ENCODE data around the gene ERG28.
"Not testable (repeated sequence)": the region's sequence is repeated elsewhere in the genome, so short reads cannot be mapped to it uniquely, and the experiment has no call there.

ERG28 gene, protein sequence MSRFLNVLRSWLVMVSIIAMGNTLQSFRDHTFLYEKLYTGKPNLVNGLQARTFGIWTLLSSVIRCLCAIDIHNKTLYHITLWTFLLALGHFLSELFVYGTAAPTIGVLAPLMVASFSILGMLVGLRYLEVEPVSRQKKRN

DNA sequence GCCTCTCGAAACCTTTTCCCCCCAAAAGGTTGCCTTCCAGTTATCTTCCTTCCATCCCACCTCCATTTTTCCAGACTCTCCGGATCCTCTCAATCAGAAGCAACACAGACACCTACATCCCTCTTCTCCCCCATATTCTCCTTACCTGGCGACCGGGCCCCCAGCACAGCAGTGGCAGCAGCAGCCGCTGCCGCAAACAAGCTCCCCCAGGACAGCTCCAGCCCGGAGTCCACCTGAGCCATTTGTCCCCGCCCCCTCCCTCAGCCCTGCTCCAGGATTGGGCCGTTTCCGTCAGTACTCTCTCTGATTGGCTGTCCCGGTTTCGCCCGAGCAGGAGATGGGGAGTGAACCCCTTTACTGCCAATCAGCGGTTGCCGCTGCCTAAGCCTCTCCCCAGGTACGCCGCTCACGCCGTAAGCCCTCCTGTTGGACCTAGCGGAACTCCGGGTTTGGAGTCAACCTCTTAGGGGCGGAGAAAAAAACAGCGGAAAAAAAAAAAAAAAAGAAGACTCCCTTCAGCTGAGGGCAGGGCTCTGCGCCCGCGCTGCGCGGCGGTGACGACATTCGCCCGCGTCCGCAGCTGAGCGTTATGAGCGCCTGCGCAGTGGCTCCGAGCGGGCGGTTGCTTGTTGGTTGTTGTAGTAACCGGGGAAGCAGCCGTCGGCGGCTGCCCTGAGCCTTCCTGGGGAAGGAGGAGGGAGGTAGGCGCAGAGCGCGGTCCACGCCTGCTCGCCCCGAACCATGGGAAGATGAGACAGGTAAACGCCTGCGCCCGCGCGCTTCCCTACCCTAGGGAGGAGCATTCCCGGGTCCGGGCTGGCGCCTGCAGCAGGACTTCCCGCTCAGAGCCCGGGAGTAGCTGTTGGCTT lies at the start of gene ERG28, which contains the start of gene TTLL5:
Gene ERG28 (minus strand): TSS at position 247 of the 869 bp plus-strand sequence. CDS start 3,374 bp downstream, outside the sequence.
Gene TTLL5 (plus strand): TSS at position 617 of the 869 bp plus-strand sequence. CDS start 1,904 bp downstream, outside the sequence.
- DNase-seq: peak; percentile 99

DNA sequence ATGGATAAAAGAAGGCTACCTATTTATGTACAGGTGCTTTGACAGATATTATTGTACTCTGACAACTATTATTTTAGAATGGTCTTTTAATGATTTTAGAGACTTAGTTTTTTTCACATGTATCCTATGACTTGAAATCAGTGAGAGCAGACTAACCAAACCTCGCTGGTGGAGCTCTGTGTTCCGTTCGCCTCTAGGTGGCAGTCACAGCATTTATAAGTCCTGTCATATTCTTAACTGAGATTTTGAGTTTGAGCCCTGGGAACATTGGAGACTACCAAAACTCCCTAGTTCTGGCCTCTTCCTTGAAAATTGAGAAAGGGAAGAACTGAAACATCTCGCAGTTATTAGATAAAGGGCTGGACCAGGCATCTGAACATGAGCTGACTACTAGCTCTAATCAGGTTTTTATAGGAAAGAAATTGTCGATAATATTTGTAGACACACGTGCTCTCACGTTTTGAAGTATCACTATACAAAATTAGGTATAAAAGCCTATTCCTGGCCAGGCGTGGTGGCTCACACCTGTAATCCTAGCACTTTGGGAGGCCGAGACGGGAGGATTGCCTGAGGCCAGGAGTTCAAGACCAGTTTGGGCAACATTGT lies 48.6 kb upstream of the ERG28 start:
- peak; percentile 72 for DNase-seq

DNA sequence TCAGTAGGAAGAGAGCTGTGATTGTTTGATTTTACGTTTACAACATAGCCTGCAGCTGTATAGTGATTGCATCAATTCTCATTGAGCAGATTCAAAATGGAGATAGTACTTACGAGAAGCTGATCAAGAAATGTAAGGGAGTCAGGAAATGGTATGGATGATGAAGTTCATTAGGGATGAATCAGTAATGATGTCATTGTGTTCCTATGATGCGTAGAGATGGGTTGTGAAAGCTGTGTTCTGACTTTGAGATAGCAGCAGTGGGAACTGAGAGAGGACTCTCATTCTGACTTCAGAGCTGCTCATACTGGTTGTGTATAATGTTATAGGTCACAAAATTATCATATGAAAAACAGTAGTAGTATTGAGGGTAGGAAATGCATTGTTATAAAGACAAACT lies 44.3 kb upstream of the ERG28 start:
- no peak for DNase-seq

DNA sequence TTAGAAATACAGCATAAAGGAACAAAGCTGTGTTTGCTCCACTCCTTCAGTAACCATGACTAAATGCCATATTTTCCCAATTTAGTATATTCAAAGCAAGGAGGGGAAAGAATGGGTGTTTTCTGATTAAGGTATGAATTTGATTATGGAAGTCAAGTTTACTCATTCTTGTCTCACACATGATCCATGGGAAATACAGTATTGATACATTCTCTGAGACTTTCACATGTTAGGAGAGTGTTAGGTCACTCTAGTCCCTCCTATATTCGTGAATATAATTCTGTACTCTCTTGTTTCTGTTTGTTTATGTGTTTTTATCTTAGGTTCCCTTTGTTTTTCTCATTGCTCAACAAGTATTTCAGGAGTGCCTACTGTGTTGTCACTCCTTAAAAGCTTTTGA lies 42.8 kb upstream of the ERG28 start:
- no peak for DNase-seq

DNA sequence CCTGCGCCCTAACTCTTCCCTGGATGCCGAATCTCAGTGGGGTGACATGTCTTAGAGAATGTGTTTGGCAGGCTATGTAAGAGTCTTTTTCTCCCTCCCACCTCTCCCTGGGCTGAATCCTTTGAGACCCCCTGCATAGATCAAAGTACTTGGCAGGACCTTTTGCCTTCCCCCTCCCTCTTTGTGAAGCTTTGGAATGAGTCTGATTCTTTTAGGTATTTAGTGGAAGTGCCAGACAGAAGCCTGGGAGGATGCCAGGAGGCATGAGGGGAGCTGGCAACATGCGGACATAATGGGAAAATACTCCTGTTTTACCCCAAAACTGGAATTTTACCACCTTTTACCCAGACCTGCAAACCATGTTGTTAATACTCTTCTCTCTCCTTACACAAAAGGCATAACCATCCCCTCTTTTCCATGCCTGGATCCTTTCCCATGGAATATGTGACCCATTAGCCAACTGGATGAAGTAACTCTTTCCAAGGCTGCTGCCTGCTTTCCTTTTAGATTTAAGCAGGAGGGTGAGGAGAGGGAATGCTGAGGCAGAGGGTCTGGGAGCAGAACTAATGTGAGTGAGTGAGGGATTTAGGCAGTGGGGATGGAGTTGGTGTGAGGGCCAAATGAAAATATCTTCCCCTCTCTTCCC lies 42.1 kb upstream of the ERG28 start:
- DNase-seq: peak; percentile 79

DNA sequence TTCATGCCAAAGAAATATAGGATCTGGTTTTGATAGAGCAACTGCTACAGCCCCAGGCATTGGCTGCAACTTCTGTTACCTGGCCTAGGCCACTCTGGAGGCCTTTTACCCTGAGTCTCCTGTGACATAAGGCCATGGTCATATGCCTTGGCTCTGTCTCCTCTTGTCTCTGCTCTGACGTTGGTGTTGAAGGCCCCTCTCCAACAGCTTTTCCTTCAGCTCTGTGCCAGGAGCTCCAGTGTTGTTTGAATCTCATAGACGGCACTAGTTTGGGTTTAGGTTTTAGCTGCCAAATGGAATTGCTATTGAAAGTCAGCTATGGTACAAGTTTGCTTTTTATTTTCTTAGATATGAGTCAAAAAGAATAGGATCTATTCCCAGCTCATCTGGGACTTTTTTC lies 41.4 kb upstream of the ERG28 start:
- DNase-seq: no peak

DNA sequence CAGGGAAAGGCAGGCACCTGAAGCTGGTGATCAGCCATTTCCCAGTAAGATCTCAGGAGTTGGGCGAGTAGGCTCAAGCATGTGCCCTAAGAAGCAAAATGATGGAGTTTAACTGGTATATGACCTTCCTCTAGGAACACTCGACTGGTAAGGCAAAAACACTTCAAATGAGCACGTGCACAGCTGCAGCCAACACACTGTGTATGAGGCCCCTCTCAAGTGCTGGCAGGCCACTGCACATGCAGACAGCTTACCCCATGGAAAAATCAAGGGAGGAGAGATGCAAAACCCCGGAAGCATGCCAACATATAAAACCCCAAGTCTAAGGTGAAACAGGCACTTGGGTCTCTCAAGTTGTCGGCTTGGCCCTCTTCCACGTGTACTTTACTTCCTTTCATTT lies 39.6 kb upstream of the ERG28 start:
- DNase-seq: no peak

DNA sequence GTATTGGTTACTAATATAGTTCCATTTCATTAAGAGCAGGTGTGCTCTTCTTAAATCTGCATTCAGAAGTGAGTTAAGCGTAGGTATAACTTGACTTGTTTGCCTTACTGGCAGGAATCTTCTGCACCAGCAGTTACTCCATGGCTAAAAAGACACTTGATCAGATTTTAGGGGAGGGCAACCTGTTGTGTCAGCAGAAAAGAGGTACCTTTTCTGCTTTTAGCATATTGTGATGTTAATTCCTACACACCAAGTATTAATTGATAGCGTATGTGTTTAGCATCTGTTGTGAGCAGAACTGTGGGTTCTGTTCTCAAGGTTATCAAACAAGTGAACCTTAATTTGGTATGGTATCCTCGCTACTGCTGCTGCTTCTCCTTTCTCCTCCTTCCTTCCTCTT lies 38.7 kb upstream of the ERG28 start:
- no peak for DNase-seq

DNA sequence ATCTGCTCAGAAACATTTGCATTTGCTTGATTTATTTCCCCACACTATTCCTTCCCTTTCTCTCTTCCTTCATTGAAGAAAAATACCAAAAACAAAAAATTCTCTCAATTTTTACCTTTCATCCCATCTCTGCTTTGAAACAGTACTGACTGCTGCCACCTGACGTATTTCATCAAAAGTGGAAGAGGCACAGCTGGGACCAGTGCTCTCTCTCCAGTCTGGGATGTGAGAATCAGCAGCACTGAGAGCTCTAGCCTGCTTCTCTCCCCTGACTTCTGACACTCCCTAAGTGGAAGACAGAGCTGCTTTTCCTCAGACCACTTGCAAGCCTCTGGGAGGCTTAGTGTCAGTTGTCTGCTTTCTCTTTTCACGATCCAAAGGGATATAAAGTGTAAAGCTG lies 37.2 kb upstream of the ERG28 start:
- DNase-seq: no peak

DNA sequence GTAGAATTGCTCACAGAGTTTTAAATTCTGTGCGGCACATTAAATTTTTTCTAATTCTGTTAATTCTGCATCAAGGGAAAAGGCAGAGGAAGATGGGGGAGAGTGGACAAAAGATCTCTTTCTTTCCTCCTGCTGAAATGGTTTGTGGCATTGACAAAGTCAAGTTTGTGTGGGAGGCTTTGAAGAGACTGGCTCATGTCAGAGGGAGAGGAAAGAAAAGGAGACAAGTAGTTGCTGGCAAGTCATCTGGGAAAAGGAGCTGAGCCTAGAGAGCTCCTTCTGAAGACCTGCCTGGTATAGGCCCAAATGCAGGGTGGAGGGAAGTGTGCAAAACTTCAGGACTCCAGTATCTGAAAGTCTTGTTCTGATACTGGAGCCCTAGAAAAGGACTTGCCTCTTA lies 36.7 kb upstream of the ERG28 start:
- DNase-seq: no peak

DNA sequence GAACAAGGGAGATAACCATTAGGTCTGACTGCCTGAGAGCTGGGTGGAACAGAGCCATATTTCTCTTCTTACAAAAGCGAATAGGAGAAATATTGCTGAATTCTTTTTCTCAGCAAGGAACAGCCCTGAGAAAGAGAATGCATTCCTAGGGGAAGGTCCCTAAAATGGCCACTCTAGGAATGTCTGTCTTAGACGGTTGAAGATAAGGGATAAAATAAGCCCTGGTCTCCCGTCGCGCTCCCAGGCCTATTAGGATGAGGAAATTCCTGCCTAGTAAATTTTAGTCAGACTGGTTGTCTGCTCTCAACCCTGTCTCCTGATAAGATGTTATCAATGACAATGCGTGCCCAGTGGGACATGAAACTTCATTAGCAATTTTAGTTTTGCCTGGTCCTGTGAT lies 34.3 kb upstream of the ERG28 start:
- not testable (repeated sequence) for DNase-seq

DNA sequence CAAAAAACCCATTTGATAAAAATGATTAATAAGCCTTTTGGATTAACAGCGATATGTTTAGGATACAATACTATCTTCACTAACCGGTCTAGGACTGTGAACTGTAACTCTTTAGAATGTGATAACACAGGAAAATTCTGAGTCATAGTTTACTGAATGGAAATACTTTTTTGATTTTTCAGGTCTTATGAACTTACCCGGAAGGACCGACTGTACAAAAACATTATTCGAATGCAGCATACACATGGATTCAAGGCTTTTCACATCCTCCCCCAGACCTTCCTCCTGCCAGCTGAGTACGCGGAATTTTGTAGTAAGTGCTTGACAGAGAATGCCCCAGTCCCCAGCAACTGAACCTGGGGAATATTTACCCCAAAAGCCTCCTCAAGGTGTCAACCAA lies 29.3 kb upstream of the ERG28 start:
- DNase-seq: no peak

DNA sequence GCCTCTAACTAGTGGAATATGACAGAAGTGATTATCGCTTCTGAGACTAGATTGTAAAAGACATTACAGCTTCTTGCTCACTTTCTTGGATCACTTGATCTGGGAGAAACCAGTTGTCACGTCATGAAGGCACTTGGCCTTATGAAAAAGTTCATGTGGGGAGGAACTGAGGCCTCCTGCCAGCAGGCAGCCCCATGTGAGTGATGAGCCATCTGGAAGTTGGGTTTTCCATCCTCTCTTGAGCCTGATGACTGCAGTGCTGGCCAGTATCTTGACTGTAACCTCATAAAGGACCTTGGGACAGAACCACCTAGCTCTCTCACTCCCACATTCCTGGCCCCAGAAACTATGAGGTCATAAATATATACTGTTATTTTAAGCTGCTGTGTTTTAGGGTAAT lies 28.3 kb upstream of the ERG28 start:
- DNase-seq: peak; percentile 30

DNA sequence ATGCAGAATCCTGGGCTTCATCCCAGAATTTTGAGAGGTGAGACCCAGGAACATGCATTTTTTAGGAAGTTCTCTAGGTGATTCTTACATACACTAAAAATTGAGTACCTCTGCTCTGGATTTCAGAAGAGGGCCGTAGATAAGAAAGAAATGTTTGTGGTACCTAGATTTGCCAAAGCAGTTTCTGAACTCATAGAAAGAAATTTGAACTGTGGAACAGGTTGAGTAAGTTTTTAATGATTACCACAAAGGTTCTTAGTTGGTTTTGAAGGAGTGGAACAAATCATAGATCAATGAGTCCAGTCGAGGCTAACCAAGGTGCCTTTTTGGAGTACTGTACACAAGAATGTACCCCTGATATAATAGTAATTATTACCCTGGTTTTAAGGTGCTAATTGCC lies 25.2 kb upstream of the ERG28 start:
- no peak for DNase-seq

DNA sequence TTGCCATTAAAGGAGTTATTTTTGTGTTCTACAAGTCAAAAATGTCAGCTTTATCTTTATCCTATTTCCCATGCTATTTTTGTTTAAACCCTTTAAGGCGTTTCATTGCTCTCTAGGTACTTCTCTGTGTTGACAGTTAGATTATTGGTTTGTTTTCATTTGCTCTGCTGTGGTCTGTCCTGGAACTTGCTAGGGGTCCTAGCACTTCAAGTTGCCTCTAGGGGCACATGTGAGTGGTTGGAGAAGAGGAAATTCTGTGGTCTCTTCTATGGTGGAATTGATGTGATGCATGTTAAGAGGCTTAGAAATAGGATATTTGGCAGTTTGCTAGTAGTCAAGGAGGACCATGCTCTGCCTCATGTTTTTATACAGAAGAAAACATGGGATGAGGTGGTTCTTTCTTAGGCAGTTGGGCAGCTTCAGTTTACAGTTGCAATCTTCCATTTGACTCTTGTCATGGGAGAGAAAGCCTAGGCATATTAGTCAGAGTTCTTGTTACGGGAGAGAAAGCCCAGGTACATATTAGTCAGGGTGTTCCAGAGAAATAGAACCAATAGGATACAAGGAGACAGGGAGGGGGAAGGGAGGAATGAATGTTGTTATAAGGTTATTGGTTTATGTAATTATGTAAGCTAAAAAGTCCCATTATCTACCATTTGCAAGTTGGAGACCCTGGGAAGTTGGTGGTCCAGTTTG lies 14.7 kb upstream of the ERG28 start:
- peak; percentile 7 for DNase-seq

DNA sequence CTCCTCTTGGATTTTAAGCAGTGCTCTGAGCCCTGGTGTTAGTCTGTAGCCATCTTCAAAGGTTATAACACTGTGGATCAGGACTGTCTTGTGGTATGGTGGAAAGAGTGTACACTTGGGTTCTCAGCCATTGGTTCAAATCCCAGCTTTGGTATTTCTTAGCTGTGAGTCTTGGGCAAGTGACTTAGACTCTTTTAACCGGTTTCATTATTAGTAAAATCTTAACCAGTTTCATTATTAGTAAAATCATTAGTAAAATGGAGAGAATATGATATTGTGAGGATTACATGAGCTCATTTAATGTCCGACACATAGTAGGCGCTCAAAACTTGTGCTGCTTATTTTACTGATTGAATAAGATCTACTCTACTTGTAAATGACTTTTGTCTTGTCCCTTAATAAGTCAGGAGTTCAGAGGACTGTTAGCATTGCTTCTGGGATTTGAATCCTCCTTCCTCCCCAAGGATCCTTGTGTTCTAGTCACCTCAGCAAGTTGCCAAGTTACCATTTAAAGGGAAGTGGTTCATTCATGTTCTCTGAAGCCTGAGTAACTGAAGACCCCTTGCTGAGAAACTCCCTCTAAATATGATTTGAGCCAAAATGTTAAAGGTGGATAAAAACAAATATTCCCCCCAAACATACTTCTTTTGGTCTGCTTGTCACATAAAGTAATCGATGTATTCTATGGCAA lies 12.8 kb upstream of the ERG28 start:
- DNase-seq: no peak

DNA sequence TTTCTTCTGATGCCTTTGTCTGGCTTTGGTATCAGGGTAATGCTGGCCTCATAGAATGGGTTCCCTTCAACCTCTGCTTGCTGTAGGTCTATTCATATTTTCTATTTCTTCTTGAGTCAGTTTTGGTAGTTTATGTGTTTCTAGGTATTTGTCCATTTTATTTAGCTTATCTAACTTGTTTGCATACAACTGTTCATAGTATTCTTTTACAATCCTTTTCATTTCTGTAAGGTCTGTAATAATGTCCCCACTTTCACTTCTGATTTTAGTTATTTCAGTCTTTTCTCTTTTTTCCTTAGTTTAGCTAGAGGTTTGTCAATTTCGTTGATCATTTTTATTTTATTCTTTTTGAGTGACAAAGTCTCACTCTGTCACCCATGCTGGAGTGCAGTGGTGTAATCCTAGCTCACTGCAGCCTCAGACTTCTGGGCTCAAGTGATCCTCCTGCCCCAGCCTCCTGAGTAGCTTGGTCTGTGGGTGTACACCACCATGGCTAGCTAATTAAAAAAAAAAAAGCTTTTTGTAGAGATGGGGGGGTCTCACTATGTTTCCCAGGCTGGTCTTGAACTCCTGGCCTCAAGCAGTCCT lies 12.0 kb upstream of the ERG28 start:
- no peak for DNase-seq

DNA sequence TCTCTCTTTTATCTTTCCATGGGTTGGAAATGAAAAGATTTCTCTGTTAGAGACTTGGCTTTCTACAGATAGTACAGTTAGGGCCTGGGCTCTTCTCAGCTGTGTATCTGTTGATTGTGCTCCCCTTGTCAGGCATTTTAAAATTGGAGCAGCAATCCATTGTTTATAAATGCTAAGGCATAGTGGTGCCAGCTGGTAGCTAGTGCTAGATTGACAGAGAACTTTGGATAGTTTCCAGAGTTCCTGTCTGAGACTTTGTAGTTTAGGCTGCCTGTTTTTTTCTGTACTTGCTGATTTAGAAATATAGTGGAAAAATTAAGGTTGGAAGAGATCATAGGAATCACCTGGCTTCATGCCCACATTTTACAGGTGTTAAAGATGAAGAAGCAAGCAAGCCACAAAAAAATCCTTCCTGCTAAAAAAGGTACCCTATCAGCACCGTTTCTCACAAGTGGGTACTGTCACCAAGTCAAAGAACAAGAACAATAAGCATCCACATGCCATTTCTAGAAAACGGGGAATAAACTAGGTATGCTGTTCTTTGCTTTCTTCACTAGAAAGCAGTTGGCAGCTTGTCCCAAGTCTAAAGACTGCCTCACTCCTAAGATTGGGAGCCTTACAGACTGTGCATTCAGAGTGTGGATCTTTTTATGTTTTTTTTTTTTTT lies 6.6 kb upstream of the ERG28 start:
- DNase-seq: no peak

DNA sequence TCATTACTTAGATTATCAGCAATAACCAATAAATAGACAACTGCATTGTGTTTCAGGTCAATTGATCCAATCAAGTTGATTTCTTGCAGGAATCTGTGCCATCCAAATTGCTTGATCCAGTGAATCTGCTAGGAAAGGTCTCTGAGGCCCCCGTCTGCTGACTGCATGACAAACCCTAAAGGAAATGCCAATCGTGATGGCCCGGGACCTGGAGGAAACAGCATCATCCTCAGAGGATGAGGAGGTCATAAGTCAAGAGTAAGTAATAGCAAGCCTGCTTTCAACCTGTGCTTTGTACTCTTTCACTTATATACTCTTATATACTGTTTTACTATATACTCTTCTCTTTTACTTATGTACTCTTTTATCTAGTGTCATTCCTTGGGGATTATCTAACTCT lies 2.3 kb upstream of the ERG28 start:
- no peak for DNase-seq

DNA sequence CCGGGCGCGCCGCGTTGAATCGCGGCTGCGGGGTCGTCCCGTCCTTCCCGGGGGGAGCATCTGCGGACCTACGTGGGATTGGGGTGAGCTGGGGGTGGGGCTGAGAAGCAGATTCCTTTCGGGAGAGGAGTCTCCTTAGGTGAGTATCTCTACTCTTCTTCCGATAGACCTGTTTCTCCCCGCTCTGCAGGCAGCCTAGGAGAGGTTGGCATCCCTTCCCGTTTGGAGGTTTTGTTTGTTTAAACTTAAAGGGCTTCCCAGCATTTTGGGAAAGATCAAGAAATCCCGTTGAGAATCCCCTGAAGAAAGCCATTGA lies 781 bp upstream of the ERG28 start:
- DNase-seq: no peak

DNA sequence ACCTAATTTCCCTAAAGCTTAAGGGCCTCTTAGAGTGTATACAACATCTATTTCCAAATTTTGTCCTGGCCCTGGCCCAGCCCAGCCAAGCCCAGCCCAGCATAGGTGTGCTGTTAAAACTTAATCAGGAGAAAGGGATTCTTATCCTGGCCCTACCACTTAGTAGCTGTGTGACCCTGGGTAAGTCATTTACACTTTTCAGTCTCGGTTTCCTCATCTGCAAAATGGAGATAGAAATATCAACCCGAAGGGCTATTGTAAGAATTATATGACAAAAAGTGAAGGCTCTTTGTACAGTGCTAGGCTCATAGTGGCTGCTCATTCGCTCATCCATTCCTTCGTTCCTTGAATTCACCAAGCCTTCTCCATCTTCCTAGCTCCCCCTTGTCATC lies 442 bp downstream of the ERG28 start:
- no peak for DNase-seq

DNA sequence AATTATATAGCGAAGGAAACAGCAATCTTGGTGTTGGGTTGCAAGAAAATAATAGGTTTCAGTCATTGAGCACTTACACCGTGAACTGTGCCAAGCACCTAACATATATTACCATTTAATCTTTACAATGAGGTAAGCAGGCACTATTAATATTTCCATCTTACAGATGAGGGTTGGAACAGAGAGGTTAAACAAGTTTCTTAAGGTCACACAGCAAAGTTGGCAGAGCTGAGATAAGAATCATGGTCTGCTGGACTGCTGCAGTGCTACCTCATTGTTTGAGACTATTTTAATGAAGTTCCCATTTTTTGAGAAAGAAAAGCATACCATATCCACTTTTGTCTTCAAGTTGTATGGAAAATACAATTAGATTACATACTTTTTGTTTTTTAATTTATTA lies 1.7 kb downstream of the ERG28 start:
- no peak for DNase-seq

Data from fibroblast of skin of right biceps (primary cell).